ENCODE data around the gene FLNB. TPM values are rescaled to one million over a fixed set of nuclear protein-coding genes. Genes with fewer than 3 reads are reported as not detected.

The FLNB gene
- total RNA-seq, 2 experiments from 2014 or later, result 39.7 to 42.1 TPM

- Mint-ChIP-seq H3K36me3 (ENCODE audit: low read depth) (peaks cover 92% of the 10 kb centered on the region), H3K9me3 (no peaks in the 10 kb centered on the region), H3K4me3 (no peak overlapping the region), H3K27ac (no peak overlapping the region), H3K27me3 (no peaks in the 10 kb centered on the region), H3K4me1 (ENCODE audit: low read depth) (no peaks in the 10 kb centered on the region)
- CTCF ChIA-PET, result no interaction called here
- Histone ChIP-seq H3K27ac (ENCODE audit: low read depth in 1 of 2, low read length in 2 of 2) (no peak overlapping the region), H3K4me1 (ENCODE audit: insufficient read depth, low read length) (no peaks in the 10 kb centered on the region), H3K9me3 (ENCODE audit: control insufficient read depth in 1 of 2, insufficient read depth in 1 of 2, low read length in 2 of 2) (no peaks in the 10 kb centered on the region), H3K36me3 (ENCODE audit: insufficient read depth, low read length) (peaks cover 45% of the 10 kb centered on the region), H3K27me3 (ENCODE audit: control insufficient read depth in 1 of 2, insufficient read depth in 2 of 2, low read length in 2 of 2) (no peaks in the 10 kb centered on the region), H3K4me3 (ENCODE audit: low read length) (no peak overlapping the region)
- ATAC-seq (ENCODE audit: poor library complexity) (no peak), DNase-seq (no peak)
- POLR2A ChIA-PET, result no interaction called here
- no peak for TF ChIP-seq CTCF (IDR thresholded peaks at IDR 0.05)
- intact Hi-C loops (cut with DNase I, micrococcal nuclease), result no loop called here
Observed at GRCh38 chr3:58154626-58155449, 146.6 kb downstream of the FLNB start.

- no peaks in the 10 kb centered on the region for H3K4me1 ChIP-seq (ENCODE audit: insufficient read depth, low read length)
- Mint-ChIP-seq H3K36me3 (ENCODE audit: low read depth) (peaks cover 94% of the 10 kb centered on the region), H3K9me3 (no peaks in the 10 kb centered on the region), H3K27me3 (no peaks in the 10 kb centered on the region), H3K4me1 (ENCODE audit: low read depth) (no peaks in the 10 kb centered on the region), H3K27ac (no peak overlapping the region), H3K4me3 (no peak overlapping the region)
- no peak overlapping the region for H3K27ac ChIP-seq (ENCODE audit: low read depth in 1 of 2, low read length in 2 of 2)
- H3K4me3 ChIP-seq (ENCODE audit: low read length), result no peak overlapping the region
- CTCF ChIA-PET, result no interaction called here
- H3K27me3 ChIP-seq (ENCODE audit: control insufficient read depth in 1 of 2, insufficient read depth in 2 of 2, low read length in 2 of 2), result no peaks in the 10 kb centered on the region
- no peak for DNase-seq
- intact Hi-C loops (cut with DNase I, micrococcal nuclease), result no loop called here
- POLR2A ChIA-PET, result no interaction called here
- ATAC-seq (ENCODE audit: poor library complexity), result no peak
- peaks cover 36% of the 10 kb centered on the region for H3K36me3 ChIP-seq (ENCODE audit: insufficient read depth, low read length)
- no peak for TF ChIP-seq CTCF (IDR thresholded peaks at IDR 0.05)
- H3K9me3 ChIP-seq (ENCODE audit: control insufficient read depth in 1 of 2, insufficient read depth in 1 of 2, low read length in 2 of 2), result no peaks in the 10 kb centered on the region
Observed at GRCh38 chr3:58155838-58156237, 147.6 kb downstream of the FLNB start.

- intact Hi-C loops (cut with DNase I, micrococcal nuclease), result no loop called here
- Histone ChIP-seq H3K27ac (ENCODE audit: low read depth in 1 of 2, low read length in 2 of 2) (no peak overlapping the region), H3K36me3 (ENCODE audit: insufficient read depth, low read length) (peaks cover 32% of the 10 kb centered on the region), H3K4me1 (ENCODE audit: insufficient read depth, low read length) (no peaks in the 10 kb centered on the region), H3K9me3 (ENCODE audit: control insufficient read depth in 1 of 2, insufficient read depth in 1 of 2, low read length in 2 of 2) (peaks cover 0 to 3% of the 10 kb centered on the region in 2 experiments), H3K4me3 (ENCODE audit: low read length) (no peak overlapping the region), H3K27me3 (ENCODE audit: control insufficient read depth in 1 of 2, insufficient read depth in 2 of 2, low read length in 2 of 2) (no peaks in the 10 kb centered on the region)
- TF ChIP-seq CTCF (IDR thresholded peaks at IDR 0.05), result no peak
- H3K27ac Mint-ChIP-seq, result no peak overlapping the region
- H3K4me3 Mint-ChIP-seq, result no peak overlapping the region
- POLR2A ChIA-PET, result no interaction called here
- no peaks in the 10 kb centered on the region for H3K27me3 Mint-ChIP-seq
- no peaks in the 10 kb centered on the region for H3K4me1 Mint-ChIP-seq (ENCODE audit: low read depth)
- no peak for DNase-seq
- H3K9me3 Mint-ChIP-seq, result no peaks in the 10 kb centered on the region
- CTCF ChIA-PET, result interaction anchor here (0.9 to 1.6 kb wide), 2 partner anchors 10 to 150 kb away, joined by 3 to 5 read pairs; partner anchors contain the start of gene FLNB
- peaks cover 95% of the 10 kb centered on the region for H3K36me3 Mint-ChIP-seq (ENCODE audit: low read depth)
- no peak for ATAC-seq (ENCODE audit: poor library complexity)
Observed at GRCh38 chr3:58157700-58158099, 149.5 kb downstream of the FLNB start.
